Prostate gland (tissue), 2 donors: Measurements from ENCODE around the gene CD151. TPM values are rescaled to one million over a fixed set of nuclear protein-coding genes. Genes with fewer than 3 reads are reported as not detected.
A peak's percentile ranks its signal among the peaks of the same experiment; 100 is the strongest.

Experiments used
- DNase-seq: peaks from one replicate; pipeline ENCODE4 v3.0.0-alpha.2; 2019; ENCODE audit warnings: low spot score
- H3K27ac ChIP-seq, 2 donors: fragments of 200-600 bp; sonication (generic); 2 replicates each; pipeline ENCODE4 v1.5.1; 2017 to 2019
- H3K27me3 ChIP-seq: fragments of 200-600 bp; sonication (generic); replicated peaks from 2 replicates; pipeline ENCODE4 v1.5.1; 2019; ENCODE audit not compliant: insufficient read depth
- H3K36me3 ChIP-seq, 2 donors: fragments of 200-600 bp; sonication (generic); 1 replicate in 1 of 2; 2 replicates in 1 of 2; pipeline versions ENCODE4 v1.5.1 to v1.8.1; 2017 to 2019
- H3K4me1 ChIP-seq: fragments of 200-600 bp; sonication (generic); replicated peaks from 2 replicates; pipeline ENCODE4 v1.5.1; 2019
- H3K4me3 ChIP-seq, 2 donors: fragments of 200-600 bp; sonication (generic); 2 replicates each; pipeline ENCODE4 v1.5.1; 2017 to 2019
- H3K9me3 ChIP-seq: fragments of 200-600 bp; sonication (generic); 2 replicates; pipeline ENCODE4 v1.5.1; 2017
- POLR2A ChIP-seq: fragments of 450-650 bp; IDR thresholded peaks from one replicate; pipeline ENCODE4 v1.6.1; 2016; ENCODE audit warnings: antibody characterized with exemption, mild to moderate bottlenecking
- POLR2AphosphoS5 ChIP-seq: sonication (generic); formaldehyde crosslinking; IDR thresholded peaks from one replicate; pipeline ENCODE4 v1.6.1; 2017; ENCODE audit warnings: antibody characterized with exemption
- WGBS: methylation state at CpG from one replicate; pipeline ENCODE4 v1.1.5; 2018; 5-methylcytosine and 5-hydroxymethylcytosine counted together
- intact Hi-C: fragments of 100-400 bp; cut with DNase I; formaldehyde crosslinking; loops from one replicate; pipeline ENCODE4 v1.14.2; 2022
- total RNA-seq, 2 donors: library from RNA; depleted of rRNA; stranded (reverse); fragments of >200 nt; gene quantifications; one replicate each; pipeline ENCODE4 v1.1.0, GENCODE V29; 2016
- TF ChIP-seq, protein P1 (sequence below), 4 experiments: fragments of 200-600 bp in 2 of 4; fragments of 450-650 bp in 2 of 4; sonication (generic) in 2 of 4; IDR thresholded peaks; 1 replicate in 3 of 4; 2 replicates in 1 of 4; pipeline ENCODE4 v1.5.1; 2016 to 2019; ENCODE audit warnings: antibody characterized with exemption in 4 of 4, mild to moderate bottlenecking in 2 of 4, moderate library complexity in 2 of 4

CD151 gene
- total RNA-seq, 2 donors from 2014 or later, result 313 to 362 TPM

DNA sequence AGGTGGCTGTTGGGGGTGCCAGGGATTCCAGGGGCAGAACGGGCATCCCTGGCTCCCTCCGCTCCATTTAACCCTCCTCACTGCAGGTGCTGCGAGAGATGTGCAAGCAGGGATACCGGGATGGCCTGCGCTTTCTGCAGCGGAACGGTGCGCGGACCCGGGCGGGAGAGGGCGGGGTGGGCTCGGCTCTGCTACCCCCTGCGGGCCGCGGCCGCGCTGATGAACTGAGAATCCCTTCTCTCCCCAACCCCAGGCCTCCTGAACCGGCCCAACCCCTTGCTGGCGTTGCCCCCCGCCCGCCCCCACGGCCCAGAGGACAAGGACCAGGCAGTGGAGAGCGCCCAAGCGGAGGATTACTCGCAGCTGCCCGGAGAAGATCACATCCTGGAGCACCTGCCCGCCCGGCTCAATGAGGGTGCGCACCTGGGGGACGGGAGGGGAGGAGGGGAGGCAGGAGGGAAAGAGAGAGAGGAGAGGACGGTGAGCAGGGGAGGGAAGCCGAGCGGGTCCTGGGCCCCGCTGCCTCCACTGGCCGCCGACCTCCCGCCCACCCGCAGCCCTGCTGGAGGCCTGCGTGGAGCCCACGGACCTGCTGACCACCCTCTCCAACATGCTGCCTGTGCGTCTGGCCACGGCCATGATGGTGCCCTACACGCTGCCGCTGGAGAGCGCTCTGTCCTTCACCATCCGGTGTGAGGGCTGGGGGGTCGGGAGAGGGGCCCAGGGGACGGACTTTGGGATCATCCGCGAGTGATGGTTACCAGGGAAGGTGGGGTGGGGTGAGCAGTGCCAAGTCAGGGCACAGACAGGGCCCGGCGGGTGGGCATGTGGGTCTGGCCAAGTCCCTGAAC, 9.1 kb upstream of the CD151 start:
- Histone ChIP-seq H3K4me3 (no peak overlapping the region), H3K36me3 (peaks cover 8 to 16% of the 10 kb centered on the region in 2 donors), H3K9me3 (no peaks in the 10 kb centered on the region), H3K27me3 (no peaks in the 10 kb centered on the region), H3K4me1 (peaks cover 32% of the 10 kb centered on the region), H3K27ac (no peak overlapping the region)
- WGBS, result 86% methylated on average over 53 of the region's 53 CpGs
- DNase-seq, result no peak
- TF ChIP-seq POLR2A (no peak), POLR2AphosphoS5 (no peak)
- TF ChIP-seq, protein P1, sequence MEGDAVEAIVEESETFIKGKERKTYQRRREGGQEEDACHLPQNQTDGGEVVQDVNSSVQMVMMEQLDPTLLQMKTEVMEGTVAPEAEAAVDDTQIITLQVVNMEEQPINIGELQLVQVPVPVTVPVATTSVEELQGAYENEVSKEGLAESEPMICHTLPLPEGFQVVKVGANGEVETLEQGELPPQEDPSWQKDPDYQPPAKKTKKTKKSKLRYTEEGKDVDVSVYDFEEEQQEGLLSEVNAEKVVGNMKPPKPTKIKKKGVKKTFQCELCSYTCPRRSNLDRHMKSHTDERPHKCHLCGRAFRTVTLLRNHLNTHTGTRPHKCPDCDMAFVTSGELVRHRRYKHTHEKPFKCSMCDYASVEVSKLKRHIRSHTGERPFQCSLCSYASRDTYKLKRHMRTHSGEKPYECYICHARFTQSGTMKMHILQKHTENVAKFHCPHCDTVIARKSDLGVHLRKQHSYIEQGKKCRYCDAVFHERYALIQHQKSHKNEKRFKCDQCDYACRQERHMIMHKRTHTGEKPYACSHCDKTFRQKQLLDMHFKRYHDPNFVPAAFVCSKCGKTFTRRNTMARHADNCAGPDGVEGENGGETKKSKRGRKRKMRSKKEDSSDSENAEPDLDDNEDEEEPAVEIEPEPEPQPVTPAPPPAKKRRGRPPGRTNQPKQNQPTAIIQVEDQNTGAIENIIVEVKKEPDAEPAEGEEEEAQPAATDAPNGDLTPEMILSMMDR (IDR thresholded peaks at IDR 0.05), result no peak
- intact Hi-C loops, result no loop called here

DNA sequence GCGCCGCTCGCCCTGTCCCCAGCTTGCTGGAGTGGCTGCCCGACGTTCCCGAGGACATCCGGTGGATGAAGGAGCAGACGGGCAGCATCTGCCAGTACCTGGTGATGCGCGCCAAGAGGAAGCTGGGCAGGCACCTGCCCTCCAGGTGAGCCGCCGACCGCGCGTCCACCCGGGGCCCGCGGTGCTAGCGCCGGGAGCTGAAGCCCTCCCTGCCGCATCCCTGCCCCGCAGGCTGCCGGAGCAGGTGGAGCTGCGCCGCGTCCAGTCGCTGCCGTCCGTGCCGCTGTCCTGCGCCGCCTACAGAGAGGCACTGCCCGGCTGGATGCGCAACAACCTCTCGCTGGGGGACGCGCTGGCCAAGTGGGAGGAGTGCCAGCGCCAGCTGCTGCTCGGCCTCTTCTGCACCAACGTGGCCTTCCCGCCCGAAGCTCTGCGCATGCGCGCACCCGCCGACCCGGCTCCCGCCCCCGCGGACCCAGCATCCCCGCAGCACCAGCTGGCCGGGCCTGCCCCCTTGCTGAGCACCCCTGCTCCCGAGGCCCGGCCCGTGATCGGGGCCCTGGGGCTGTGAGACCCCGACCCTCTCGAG, 8.4 kb upstream of the CD151 start:
- H3K4me3 ChIP-seq, result no peak overlapping the region
- no peaks in the 10 kb centered on the region for H3K9me3 ChIP-seq
- H3K36me3 ChIP-seq, result peaks cover 8 to 16% of the 10 kb centered on the region in 2 donors
- 78% methylated on average over 58 of the region's 59 CpGs for WGBS
- no peak for DNase-seq
- no peak overlapping the region for H3K27ac ChIP-seq
- H3K27me3 ChIP-seq, result no peaks in the 10 kb centered on the region
- peaks cover 33% of the 10 kb centered on the region for H3K4me1 ChIP-seq
- intact Hi-C loops, result no loop called here
- TF ChIP-seq, protein P1 (IDR thresholded peaks at IDR 0.05), result no peak
- TF ChIP-seq POLR2A (no peak), POLR2AphosphoS5 (no peak)

DNA sequence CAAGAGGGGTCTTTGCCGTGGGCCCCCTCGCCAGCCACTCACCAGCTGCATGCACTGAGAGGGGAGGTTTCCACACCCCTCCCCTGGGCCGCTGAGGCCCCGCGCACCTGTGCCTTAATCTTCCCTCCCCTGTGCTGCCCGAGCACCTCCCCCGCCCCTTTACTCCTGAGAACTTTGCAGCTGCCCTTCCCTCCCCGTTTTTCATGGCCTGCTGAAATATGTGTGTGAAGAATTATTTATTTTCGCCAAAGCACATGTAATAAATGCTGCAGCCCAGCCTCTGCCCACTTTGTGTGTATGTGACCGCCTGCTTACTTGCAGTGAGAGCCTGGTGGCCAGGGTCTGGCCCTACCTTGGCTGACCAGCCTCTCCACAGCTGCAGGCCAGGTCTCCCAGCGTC, 7.8 kb upstream of the CD151 start:
- Histone ChIP-seq H3K4me1 (peaks cover 39% of the 10 kb centered on the region), H3K36me3 (peaks cover 8 to 16% of the 10 kb centered on the region in 2 donors), H3K27me3 (no peaks in the 10 kb centered on the region), H3K4me3 (no peak overlapping the region), H3K27ac (peak overlapping the region in 1 of 2 donors; percentile 53), H3K9me3 (no peaks in the 10 kb centered on the region)
- no peak for DNase-seq
- TF ChIP-seq POLR2AphosphoS5 (no peak), POLR2A (no peak)
- TF ChIP-seq, protein P1 (IDR thresholded peaks at IDR 0.05), result no peak
- intact Hi-C loops, result no loop called here
- WGBS, result 67% methylated on average over 11 of the region's 11 CpGs

DNA sequence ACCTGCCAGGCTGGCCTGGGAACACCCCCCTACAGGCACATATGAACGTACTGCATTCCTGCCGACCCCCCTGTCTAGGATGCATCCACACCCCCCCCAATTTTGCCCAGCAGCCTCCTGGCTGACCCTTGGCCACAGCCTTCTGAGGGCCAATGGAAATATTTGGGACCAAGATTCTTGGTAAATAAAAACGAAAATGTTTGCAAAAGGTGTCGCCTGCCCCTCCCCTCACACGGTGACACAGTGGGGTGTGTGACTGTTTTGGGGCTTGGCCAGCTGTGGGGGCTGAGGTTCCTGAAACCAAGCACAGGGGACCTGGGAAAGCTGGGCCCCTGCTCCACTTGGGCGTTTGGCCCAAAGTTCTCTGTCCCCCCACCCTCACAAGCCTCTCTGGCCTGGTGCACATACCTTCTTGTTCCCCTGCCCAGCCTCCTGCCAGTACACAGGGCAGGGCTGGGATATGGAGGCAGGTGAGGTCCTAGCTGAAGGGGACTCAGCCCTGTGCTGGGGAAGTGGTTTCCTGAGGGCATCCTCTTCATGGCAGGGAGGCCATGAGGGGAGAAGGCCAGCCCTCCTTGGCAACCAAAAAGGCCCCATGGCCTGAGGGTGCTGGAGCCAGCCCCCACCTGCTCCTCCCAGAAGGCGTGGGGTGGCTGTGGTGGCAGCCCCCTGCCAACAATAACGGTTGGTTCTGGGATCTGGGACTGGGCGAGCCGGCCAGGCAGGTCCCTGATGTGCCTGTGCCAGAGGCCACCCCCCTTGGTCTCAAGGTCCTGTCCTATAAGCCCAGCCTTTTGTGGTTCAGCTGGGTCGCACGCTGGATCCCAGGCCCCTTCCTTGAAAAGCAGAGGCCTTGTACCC, 7.2 kb upstream of the CD151 start:
- no peak for DNase-seq
- no peak overlapping the region for H3K4me3 ChIP-seq
- no peaks in the 10 kb centered on the region for H3K27me3 ChIP-seq
- peak overlapping the region; percentile 53 to 62 for H3K27ac ChIP-seq
- H3K9me3 ChIP-seq, result no peaks in the 10 kb centered on the region
- intact Hi-C loops, result no loop called here
- WGBS, result 57% methylated on average over 12 of the region's 12 CpGs
- H3K36me3 ChIP-seq, result peaks cover 8 to 16% of the 10 kb centered on the region in 2 donors
- TF ChIP-seq POLR2AphosphoS5, result no peak
- TF ChIP-seq, protein P1 (IDR thresholded peaks at IDR 0.05), result no peak
- TF ChIP-seq POLR2A, result no peak
- H3K4me1 ChIP-seq, result peaks cover 39% of the 10 kb centered on the region
